Raji (cell line): ENCODE results near the gene C22orf31.

Source experiments
- POLR2A ChIP-seq: IDR thresholded peaks from 2 replicates; pipeline ENCODE4 v1.6.1; 2011; ENCODE audit warnings: low read depth, low read length, control low read depth; ENCODE audit not compliant: insufficient read depth

Gene C22orf31

DNA sequence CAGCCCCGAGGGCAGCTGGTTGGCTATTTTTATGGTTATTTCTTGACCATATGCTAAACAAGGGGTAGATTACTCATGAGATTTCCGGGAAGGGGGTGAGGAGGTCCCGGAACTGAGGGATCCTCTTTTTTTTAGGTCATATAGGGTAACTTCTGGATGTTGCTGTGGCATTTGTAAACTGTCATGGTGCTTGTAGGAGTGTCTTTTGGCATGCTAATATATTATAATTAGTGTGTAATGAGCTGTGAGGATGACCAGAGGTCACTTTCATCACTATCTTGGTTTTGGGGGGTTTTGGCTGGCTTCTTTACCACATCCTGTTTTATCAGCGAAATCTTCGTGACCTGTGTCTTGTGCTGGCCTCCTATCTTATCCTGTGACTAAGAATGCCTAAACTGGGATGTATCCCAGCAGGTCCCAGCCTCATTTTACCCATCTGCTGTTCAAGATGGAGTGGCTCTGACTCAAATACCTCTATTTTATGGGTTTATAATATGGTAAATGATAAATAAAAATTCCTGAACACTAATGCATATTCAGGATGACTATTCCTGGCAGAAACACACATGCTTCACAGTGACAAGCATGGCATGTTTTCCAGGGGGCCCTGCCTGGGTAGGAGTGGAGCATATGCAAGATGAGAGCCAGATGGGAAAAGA, 22.4 kb upstream of the C22orf31 start:
- TF ChIP-seq POLR2A = no peak

DNA sequence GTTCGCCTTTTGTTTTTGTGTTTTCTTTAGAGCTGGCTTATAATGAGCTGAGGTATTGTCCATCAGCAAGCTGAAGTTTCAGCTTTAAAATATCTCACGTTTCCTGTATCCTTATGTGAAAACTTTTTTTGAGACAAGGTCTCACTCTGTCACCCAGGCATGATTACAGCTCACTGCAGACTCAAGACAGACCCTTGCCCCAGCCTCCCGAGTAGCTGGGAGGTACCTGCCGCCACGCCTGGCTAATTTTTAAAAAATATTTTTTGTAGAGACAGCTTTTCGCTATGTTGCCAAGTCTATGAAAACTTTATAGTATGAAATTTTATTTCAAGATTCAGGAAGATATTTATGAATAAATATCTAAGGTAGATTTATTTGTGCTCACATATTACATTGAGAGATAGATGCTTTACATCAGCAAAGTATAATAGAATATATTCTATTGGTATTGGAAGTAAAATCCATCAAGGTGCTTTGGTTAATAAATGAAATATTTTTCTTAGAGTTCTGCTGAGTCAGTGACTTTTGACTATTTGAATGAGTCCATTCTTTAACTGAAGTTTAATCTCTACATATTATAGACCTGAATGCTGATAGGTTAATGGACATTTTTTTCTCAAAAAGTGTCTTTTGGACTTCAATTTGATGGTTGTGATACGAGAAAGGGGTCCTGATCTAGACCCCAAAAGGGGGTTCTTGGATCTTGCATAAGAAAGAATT, 21.4 kb upstream of the C22orf31 start:
- TF ChIP-seq POLR2A = no peak

DNA sequence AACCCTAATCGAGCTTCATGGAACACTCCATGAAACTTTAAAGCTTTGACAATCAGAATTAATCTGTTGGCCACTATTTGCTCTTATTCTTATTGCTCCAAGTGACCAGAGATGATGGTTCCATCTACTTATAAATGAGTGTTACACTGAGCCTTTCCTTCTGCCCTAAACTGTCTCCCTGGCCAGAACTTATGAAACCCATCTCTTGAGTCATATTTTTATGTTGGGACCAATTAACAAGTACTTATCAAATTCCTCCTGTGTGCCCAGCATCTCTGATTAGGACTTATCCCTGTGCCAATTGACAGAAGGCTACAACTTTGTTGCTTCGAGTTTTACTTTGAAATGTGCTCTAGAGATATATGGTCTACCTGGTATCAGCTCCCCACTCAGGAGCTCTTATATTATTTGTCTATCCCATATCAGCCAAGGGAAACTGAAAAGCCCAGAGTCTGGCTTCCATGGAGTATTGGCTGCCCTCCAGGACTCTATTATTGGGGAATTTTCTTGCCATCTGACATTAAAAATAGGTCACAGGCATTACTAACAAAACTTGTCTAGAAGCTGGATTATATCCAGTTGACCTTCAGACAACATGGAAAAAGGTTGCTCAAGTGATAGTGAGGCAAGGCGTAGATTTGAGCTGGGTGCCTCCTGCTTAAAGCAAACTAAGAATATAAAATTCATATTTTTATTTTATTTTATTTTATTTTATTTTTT, 20.0 kb upstream of the C22orf31 start:
- no peak for TF ChIP-seq POLR2A

GRCh38 chr22:29080106-29080975, 18.7 kb upstream of the C22orf31 start:
- TF ChIP-seq POLR2A = no peak

DNA sequence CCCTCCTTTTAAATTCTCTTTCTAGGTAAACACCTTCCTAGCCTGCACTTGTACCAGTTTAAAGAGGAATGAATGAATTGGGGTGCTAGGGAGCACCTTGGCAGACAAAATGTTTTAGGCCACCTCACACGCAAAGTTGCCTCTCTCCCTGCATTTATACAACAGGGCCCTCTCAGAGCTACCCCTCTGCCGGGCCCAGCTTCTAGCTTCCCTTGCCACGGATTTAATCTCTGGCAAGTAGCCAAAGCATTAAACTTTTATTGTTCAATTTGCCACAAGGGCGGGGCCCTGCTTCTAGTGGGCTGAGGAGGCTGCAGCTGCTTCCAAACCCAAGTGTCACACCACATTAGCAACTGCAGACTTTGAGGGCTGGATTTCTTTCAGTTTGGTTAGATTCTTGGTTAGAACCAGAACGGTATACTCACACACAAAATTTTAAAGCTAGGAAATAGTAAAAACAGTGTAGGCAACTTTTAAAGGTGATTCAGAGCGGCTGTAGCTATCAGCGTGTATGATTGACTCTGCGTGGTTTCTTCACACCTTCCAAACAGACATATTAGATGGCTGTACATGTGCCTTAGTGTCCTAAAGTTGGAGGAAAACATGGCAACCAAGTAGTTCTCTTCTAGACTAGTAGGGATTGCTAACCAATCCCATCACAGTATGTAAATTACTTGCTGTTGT, 17.7 kb upstream of the C22orf31 start:
- TF ChIP-seq POLR2A = no peak

DNA sequence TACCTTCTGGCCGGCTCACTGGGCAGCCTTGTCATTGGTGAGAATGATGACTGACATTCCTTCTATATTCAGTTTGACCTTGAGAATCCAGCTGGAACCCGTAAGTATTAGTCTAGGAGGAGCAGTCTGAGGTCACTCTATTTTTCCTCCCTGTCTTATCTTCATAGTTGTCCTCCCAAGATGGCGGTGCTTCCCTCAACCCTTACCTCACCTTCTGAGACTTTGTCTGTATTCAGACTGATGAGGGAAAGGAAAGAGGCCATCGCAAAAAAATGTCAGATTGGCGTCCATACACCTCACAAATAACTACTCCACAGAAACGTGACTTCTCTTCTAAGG, 17.2 kb upstream of the C22orf31 start:
- TF ChIP-seq POLR2A = no peak

DNA sequence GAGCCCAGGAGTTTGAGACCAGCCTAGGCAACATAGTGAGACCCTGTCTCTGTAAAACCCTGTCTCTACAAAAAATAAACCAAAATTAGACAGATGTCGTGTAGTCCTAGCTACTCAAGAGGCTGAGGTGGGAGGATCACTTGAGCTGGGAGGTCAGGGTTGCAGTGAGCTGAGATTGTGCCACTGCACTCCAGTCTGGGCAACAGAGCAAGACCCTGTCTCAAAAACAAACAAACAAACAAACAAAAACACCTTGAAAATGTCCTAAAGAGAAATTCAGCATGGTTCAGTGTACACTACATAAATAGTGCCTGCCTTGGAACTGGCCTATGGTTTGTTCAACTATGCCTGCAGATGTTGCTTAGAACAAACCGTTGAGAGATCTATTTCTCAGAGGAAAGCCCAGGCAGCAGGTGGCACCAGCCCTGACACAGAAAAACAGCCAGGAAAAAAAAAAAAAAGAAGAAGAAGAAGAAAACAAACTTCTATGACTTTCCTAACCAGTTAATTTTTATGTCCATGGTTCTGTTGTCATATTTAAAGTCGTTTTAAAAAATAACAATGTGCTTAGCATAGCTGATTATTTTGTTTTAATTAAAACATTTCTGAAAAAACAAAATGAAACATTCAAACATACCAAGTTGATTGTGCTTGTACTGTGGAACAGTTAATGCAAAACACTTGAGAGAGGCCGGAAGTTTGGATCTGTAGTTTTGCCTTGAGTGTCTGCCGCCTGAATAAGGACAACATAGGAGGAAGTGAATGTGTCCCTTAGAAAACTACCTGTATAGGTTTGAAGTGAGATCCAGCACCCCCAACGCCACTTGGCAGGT, 16.6 kb upstream of the C22orf31 start:
- no peak for TF ChIP-seq POLR2A

DNA sequence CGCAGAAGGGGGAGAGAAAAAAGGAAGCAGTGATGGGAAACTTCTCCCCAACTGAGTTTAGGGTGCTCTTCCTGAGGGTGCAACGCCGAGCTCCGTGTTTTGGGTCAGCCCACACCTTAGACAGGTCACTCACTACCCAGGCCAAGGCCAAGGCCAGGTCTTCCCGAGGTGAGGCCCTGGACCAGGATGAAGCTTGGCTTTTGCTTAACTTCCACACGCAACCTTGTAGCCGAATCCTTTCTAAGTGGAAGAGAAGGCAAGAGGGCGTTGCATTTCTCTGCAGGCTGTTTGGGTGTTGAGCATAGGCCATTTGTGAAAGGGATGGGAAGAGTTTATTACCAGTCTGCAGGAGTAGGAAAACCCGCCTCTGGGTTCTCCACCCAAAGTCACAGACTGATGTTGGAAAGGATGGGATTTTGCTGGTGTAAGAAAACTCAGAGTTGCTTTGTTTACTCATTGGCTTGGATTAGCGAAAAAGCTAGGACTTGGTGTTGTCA, 12.7 kb upstream of the C22orf31 start:
- no peak for TF ChIP-seq POLR2A

DNA sequence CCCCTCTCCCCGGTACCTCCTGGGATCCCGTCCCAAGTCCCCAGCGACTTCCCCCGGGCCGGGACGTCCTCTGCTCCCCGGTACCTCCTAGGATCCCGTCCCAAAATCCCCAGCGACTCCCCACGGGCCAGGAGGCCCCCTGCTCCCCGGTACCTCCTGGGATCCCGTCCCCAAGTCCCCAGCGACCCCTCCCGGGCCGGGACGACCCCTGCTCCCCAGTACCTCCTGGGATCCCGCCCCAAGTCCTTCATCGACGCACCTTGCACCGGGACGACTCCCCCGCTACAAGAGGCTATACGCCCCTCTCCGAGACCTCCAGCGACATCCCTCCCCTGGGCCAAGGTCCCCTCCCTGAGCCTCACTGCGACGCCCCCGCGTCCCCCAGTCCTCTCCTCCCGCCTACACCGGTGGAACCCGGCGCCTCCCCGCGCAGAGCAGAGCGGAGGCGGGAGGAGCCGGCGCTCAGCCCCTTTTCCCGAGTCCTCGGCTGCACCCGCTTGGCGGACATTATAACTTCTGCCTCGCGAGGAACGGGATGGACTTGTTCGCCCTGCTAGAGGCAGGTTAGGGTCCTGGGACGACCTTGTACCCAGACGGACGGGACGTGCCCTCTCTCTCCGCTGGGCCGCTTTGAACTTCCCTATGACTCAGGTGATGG, 12.1 kb upstream of the C22orf31 start:
- no peak for TF ChIP-seq POLR2A

DNA sequence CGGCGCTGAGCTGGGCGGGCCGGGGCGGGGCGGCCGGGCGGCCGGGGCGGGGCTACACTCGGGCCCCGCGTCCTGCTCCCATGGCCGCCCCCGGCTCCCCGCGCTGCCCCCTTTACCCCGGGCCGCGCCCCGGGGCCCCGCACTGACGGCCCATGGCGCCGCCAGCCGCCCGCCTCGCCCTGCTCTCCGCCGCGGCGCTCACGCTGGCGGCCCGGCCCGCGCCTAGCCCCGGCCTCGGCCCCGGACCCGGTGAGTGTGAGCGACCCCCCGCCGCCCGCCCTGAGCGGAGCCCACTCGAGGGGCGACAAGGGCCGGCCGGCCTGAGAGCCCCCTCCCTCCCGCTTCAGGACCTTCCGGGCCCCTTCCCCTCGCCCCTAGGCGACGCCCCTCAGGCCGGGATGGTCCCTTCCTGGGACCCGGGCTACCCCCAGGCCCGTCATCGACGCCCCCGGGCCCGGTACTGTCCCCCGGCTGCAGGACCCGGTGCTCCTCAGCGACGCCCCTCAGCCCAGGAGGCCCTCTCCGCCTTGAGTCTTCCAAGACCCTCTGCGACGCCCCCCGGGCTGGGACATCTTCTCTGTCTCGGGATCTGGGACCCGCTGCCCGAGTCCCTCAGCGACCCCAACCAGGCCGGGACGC, 11.5 kb upstream of the C22orf31 start, which contains the start of gene KREMEN1:
TSS of gene KREMEN1 (plus strand) at position 57 of the 639 bp plus-strand sequence. CDS start at position 153, 96 bp downstream.
- no peak for TF ChIP-seq POLR2A

DNA sequence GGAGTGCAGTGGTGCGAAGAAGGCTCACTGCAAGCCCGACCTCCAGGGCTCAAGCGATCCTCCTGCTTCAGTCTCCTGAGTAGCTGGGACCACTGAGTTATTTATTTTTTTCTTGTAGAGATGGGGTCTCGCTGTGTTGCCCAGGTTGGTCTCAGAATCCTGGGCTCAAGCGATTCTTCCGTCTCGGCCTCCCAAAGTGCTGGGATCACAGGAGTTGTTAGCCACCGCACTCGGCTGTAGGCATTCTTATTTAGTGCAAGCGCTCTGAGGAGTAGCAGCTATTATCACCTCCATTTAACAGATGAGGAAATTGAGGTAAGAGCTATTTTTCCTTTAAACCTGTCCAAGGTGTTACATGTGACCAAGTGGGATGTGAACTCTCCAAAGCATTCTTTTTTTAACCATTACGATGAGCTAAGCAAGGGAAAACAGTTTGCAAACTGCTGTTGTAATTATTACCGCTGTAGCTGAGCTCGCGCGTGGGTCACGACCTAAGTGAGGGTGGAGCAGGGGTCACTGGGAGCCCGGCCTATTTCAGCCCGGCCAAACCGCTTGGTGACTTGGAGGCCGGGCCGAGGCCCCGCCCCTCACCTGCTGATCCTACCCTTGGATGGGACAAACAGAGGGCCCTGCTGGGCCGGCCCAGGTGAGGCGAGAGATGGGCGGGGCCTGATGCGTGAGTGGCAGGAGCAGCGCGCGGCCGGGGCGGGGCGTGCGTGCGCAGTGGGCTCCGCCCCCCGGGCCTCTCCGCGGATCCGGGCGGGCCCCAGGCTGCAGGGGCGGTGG, 10.8 kb upstream of the C22orf31 start:
- no peak for TF ChIP-seq POLR2A
